ENCODE results near the gene APOA5. TPM values are rescaled to one million over a fixed set of nuclear protein-coding genes. Genes with fewer than 3 reads are reported as not detected.

Gene APOA5
- total RNA-seq, 2 experiments from 2014 or later, result not detected

- intact Hi-C loops (cut with micrococcal nuclease), result no loop called here
- no peak overlapping the region for H3K4me3 Mint-ChIP-seq
- H3K27me3 Mint-ChIP-seq, result no peaks in the 10 kb centered on the region
- no peaks in the 10 kb centered on the region for H3K4me1 Mint-ChIP-seq (ENCODE audit: low read depth)
- CTCF ChIA-PET, result interaction anchor here (0.7 to 1.7 kb wide), 5 partner anchors 7 to 86 kb away, joined by 3 to 5 read pairs (median 4); partner anchors contain the start of gene APOA5
- no peaks in the 10 kb centered on the region for H3K9me3 Mint-ChIP-seq
- DNase-seq, result no peak
- POLR2A ChIA-PET, result no interaction called here
- H3K27ac Mint-ChIP-seq, result no peak overlapping the region
- peaks cover 28% of the 10 kb centered on the region for H3K36me3 Mint-ChIP-seq
Measured at GRCh38 chr11:116750070-116750718, 41.5 kb downstream of the APOA5 start.

- no peak overlapping the region for H3K4me3 Mint-ChIP-seq
- no peaks in the 10 kb centered on the region for H3K9me3 Mint-ChIP-seq
- intact Hi-C loops (cut with micrococcal nuclease), result no loop called here
- peaks cover 6% of the 10 kb centered on the region for H3K4me1 Mint-ChIP-seq (ENCODE audit: low read depth)
- ChIA-PET CTCF (interaction anchor here (0.6 to 3.8 kb wide), 6 partner anchors 10 to 404 kb away, joined by 3 to 28 read pairs (median 8); partner anchors contain the start of gene APOA5), POLR2A (no interaction called here)
- no peak overlapping the region for H3K27ac Mint-ChIP-seq
- H3K36me3 Mint-ChIP-seq, result peaks cover 4% of the 10 kb centered on the region
- DNase-seq, result no peak
- no peaks in the 10 kb centered on the region for H3K27me3 Mint-ChIP-seq
Measured at GRCh38 chr11:116742104-116742503, 49.6 kb downstream of the APOA5 start.

- intact Hi-C loops (cut with micrococcal nuclease), result no loop called here
- Mint-ChIP-seq H3K4me1 (ENCODE audit: low read depth) (peaks cover 6% of the 10 kb centered on the region), H3K27me3 (no peaks in the 10 kb centered on the region), H3K27ac (no peak overlapping the region), H3K9me3 (no peaks in the 10 kb centered on the region), H3K4me3 (no peak overlapping the region), H3K36me3 (no peaks in the 10 kb centered on the region)
- CTCF ChIA-PET, result interaction anchor here (3.8 kb wide), 1 partner anchor 8 kb away, joined by 28 read pairs; no protein-coding TSS in a partner anchor
- no peak for DNase-seq
- POLR2A ChIA-PET, result no interaction called here
Measured at GRCh38 chr11:116740741-116741140, 50.9 kb downstream of the APOA5 start.

Other genes starting within 250 kb of the APOA5 start
- gene BUD13, start 18.9 kb downstream of the APOA5 start, total RNA-seq, result 10 to 100 TPM; 30.3 to 32.7 TPM
- 100 to 1,000 TPM; 101 to 102 TPM for gene ZPR1, start 3.9 kb downstream of the APOA5 start, total RNA-seq
- not detected for gene APOA4, start 31.4 kb upstream of the APOA5 start, total RNA-seq
- not detected for gene APOC3, start 38.0 kb upstream of the APOA5 start, total RNA-seq
- gene APOA1, start 45.7 kb upstream of the APOA5 start, total RNA-seq, result under 1 TPM in 1 of 2 experiments, not detected in 1; 0.24 TPM